Measurements from ENCODE around the gene ZNF831. TPM values are rescaled to one million over a fixed set of nuclear protein-coding genes. Genes with fewer than 3 reads are reported as not detected.
A peak's percentile ranks its signal among the peaks of the same experiment; 100 is the strongest.

Gene ZNF831
- total RNA-seq, 3 donors from 2014 or later (not counting 1 experiment from before 2014, with no cell fraction given): 24.8 to 42.0 (median 40.2) TPM

DNA sequence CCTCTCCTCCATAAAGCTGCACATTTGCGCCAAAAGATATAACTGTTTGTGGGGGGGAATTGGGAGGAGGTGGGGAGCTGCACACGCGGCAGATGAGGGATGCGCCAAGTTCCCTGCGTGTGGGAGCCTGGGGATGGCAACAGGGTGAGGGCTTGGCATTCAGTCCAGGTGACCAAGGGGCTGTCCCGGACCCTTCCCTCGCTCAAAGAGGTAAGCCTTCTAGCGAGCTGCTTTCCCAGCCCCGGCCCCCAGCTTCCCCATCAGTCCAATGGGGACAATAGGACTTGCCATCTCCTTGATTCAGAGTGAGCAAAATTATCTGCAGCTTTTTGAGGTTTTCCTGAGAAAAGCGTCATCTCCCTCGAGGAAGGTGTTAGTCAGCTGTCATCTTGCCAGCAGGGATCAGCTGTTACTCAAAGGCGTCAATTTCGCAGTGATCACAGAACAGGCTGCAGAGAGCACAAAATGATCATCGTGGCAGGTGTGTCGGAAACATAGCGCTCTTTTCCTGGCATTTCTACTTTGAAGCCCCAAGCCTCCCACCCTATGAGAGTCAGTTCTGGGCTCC is 21.3 kb downstream of the ZNF831 start:
- peaks cover 60% of the 10 kb centered on the region for H3K4me1 ChIP-seq (ENCODE audit: control insufficient read depth, insufficient read depth, low read length)
- peak in 1 of 2 donors; percentile 47 for DNase-seq
- Mint-ChIP-seq H3K4me1 (peaks cover 79 to 80% of the 10 kb centered on the region in 2 donors), H3K4me3 (peak overlapping the region; percentile 84), H3K27ac (peak overlapping the region; percentile 96 to 98), H3K27me3 (ENCODE audit: low read depth in 2 of 2) (no peaks in the 10 kb centered on the region), H3K9me3 (no peaks in the 10 kb centered on the region), H3K36me3 (no peaks in the 10 kb centered on the region)
- peaks cover 8% of the 10 kb centered on the region for H3K36me3 ChIP-seq (ENCODE audit: control insufficient read depth, insufficient read depth, low read length)
- H3K4me3 ChIP-seq (ENCODE audit: low read length): no peak overlapping the region
- 68% methylated on average over 15 of the region's 16 CpGs for WGBS (ENCODE audit: insufficient coverage)
- ATAC-seq: peak; percentile 59 to 67 (median 67)
- TF ChIP-seq, protein P1, sequence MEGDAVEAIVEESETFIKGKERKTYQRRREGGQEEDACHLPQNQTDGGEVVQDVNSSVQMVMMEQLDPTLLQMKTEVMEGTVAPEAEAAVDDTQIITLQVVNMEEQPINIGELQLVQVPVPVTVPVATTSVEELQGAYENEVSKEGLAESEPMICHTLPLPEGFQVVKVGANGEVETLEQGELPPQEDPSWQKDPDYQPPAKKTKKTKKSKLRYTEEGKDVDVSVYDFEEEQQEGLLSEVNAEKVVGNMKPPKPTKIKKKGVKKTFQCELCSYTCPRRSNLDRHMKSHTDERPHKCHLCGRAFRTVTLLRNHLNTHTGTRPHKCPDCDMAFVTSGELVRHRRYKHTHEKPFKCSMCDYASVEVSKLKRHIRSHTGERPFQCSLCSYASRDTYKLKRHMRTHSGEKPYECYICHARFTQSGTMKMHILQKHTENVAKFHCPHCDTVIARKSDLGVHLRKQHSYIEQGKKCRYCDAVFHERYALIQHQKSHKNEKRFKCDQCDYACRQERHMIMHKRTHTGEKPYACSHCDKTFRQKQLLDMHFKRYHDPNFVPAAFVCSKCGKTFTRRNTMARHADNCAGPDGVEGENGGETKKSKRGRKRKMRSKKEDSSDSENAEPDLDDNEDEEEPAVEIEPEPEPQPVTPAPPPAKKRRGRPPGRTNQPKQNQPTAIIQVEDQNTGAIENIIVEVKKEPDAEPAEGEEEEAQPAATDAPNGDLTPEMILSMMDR (IDR thresholded peaks at IDR 0.05): no peak
- H3K27ac ChIP-seq (ENCODE audit: low read length): peak overlapping the region; percentile 39
- intact Hi-C loops (cut with micrococcal nuclease): loop anchor here (1.0 to 5.0 kb wide), 2 partner anchors 35 to 43 kb away; no protein-coding TSS in a partner anchor
- no peaks in the 10 kb centered on the region for H3K9me3 ChIP-seq (ENCODE audit: control insufficient read depth, insufficient read depth, low read length)
- H3K27me3 ChIP-seq (ENCODE audit: control insufficient read depth, insufficient read depth, low read length): no peaks in the 10 kb centered on the region

DNA sequence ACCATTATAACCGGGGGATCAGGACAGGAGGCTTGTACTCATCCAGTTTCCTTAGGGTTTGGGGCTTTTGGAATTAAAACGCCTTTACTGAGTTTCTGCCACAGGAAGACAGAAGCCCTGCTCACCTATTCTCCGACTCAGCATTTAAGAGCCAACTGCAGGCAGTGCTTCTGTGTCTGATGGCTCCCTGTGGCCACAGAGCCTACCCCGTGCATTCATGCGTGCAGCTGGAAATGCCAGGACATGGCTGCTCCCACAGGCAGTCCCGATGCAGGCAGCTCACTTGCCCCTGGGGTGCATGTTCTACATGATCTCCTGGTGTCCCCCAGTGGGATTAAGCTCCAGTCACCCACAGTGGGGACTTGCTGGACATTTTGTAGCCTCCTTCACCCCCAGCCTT is 22.2 kb downstream of the ZNF831 start:
- Mint-ChIP-seq H3K36me3 (no peaks in the 10 kb centered on the region), H3K27ac (peak overlapping the region; percentile 96 to 98), H3K27me3 (ENCODE audit: low read depth in 2 of 2) (no peaks in the 10 kb centered on the region), H3K4me1 (peaks cover 72 to 75% of the 10 kb centered on the region in 2 donors), H3K4me3 (peak overlapping the region; percentile 84), H3K9me3 (no peaks in the 10 kb centered on the region)
- Histone ChIP-seq H3K4me3 (ENCODE audit: low read length) (no peak overlapping the region), H3K27ac (ENCODE audit: low read length) (peak overlapping the region; percentile 39), H3K27me3 (ENCODE audit: control insufficient read depth, insufficient read depth, low read length) (no peaks in the 10 kb centered on the region), H3K36me3 (ENCODE audit: control insufficient read depth, insufficient read depth, low read length) (peaks cover 10% of the 10 kb centered on the region), H3K4me1 (ENCODE audit: control insufficient read depth, insufficient read depth, low read length) (peaks cover 59% of the 10 kb centered on the region), H3K9me3 (ENCODE audit: control insufficient read depth, insufficient read depth, low read length) (no peaks in the 10 kb centered on the region)
- ATAC-seq: no peak
- DNase-seq: no peak
- TF ChIP-seq, protein P1 (IDR thresholded peaks at IDR 0.05): no peak
- intact Hi-C loops (cut with micrococcal nuclease): loop anchor here (1.0 kb wide), 1 partner anchor 36 kb away; no protein-coding TSS in a partner anchor
- 89% methylated on average over 6 of the region's 6 CpGs for WGBS (ENCODE audit: insufficient coverage)

GRCh38 chr20:59190466-59190865 is 26.8 kb downstream of the ZNF831 start:
- no peak overlapping the region for H3K27ac Mint-ChIP-seq
- intact Hi-C loops (cut with micrococcal nuclease): no loop called here
- no peaks in the 10 kb centered on the region for H3K36me3 Mint-ChIP-seq
- Histone ChIP-seq H3K36me3 (ENCODE audit: control insufficient read depth, insufficient read depth, low read length) (peaks cover 39% of the 10 kb centered on the region), H3K9me3 (ENCODE audit: control insufficient read depth, insufficient read depth, low read length) (no peaks in the 10 kb centered on the region), H3K27ac (ENCODE audit: low read length) (no peak overlapping the region), H3K4me1 (ENCODE audit: control insufficient read depth, insufficient read depth, low read length) (peaks cover 38% of the 10 kb centered on the region), H3K4me3 (ENCODE audit: low read length) (no peak overlapping the region), H3K27me3 (ENCODE audit: control insufficient read depth, insufficient read depth, low read length) (no peaks in the 10 kb centered on the region)
- DNase-seq (no peak), ATAC-seq (no peak)
- WGBS (ENCODE audit: insufficient coverage): 95% methylated on average over 5 of the region's 5 CpGs
- H3K27me3 Mint-ChIP-seq (ENCODE audit: low read depth in 2 of 2): no peaks in the 10 kb centered on the region
- H3K9me3 Mint-ChIP-seq: no peaks in the 10 kb centered on the region
- TF ChIP-seq, protein P1 (IDR thresholded peaks at IDR 0.05): no peak
- no peak overlapping the region for H3K4me3 Mint-ChIP-seq
- H3K4me1 Mint-ChIP-seq: peaks cover 40 to 42% of the 10 kb centered on the region in 2 donors

Measured in natural killer cell (primary cell).